Measurements from ENCODE around the gene RELN. TPM values are rescaled to one million over a fixed set of nuclear protein-coding genes. Genes with fewer than 3 reads are reported as not detected.

The RELN gene
- total RNA-seq, 1 experiment from 2014 or later: 0.02 TPM

GRCh38 chr7:103687272-103687671 lies 302.2 kb downstream of the RELN start:
- no peak overlapping the region for H2BK5ac ChIP-seq (ENCODE audit: insufficient read length, low read length)
- H3K23ac ChIP-seq (ENCODE audit: insufficient read length, low read depth, low read length): no peak overlapping the region
- TF ChIP-seq CTCF (conservative IDR thresholded peaks at IDR 0.05): no peak
- WGBS (ENCODE audit: extremely low coverage, insufficient read length, low lambda C conversion rate): no CpG with 5 or more reads among the region's 1 CpG
- no peak overlapping the region for H2AK5ac ChIP-seq (ENCODE audit: insufficient read length, low read length)
- no peaks in the 10 kb centered on the region for H3K36me3 Mint-ChIP-seq (ENCODE audit: insufficient read depth in 1 of 3, low read depth in 3 of 3)
- no peak overlapping the region for H2BK120ac ChIP-seq (ENCODE audit: low read depth, low read length, poor library complexity, severe bottlenecking)
- H3K9me3 Mint-ChIP-seq: no peaks in the 10 kb centered on the region
- H4K5ac ChIP-seq (ENCODE audit: insufficient read length, low read depth, low read length): no peak overlapping the region
- no peak overlapping the region for H3K4me2 ChIP-seq (ENCODE audit: insufficient read depth, insufficient read length, low read length)
- no peak overlapping the region for H3K4me3 Mint-ChIP-seq
- no peak overlapping the region for H3K4ac ChIP-seq (ENCODE audit: low read depth, low read length)
- H3K56ac ChIP-seq (ENCODE audit: insufficient read length, low read depth, low read length): no peak overlapping the region
- H2BK15ac ChIP-seq (ENCODE audit: low read depth, low read length): no peak overlapping the region
- H3K79me1 ChIP-seq (ENCODE audit: insufficient read depth, low read depth, low read length, poor library complexity, severe bottlenecking): no peaks in the 10 kb centered on the region
- no peak overlapping the region for H2BK12ac ChIP-seq (ENCODE audit: insufficient read length, low read depth, low read length)
- H3K18ac ChIP-seq (ENCODE audit: insufficient read length, low read depth, low read length): no peak overlapping the region
- no peak for DNase-seq
- H3K79me2 ChIP-seq (ENCODE audit: insufficient read depth, low read length): no peaks in the 10 kb centered on the region
- no peak overlapping the region for H3T11ph ChIP-seq (ENCODE audit: low read length)
- 0 out of 4 replicates have a peak, but pooled peaks cover 0 to 1% of the 10 kb centered on the region in 2 experiments for H3K4me1 Mint-ChIP-seq
- no peak overlapping the region for H4K91ac ChIP-seq (ENCODE audit: insufficient read length, low read depth, low read length)
- no peaks in the 10 kb centered on the region for H3K23me2 ChIP-seq (ENCODE audit: insufficient read length, low read depth, low read length, poor library complexity, severe bottlenecking)
- H4K20me1 ChIP-seq (ENCODE audit: control insufficient read depth, insufficient read depth, insufficient read length): no peaks in the 10 kb centered on the region
- no peak overlapping the region for H2BK20ac ChIP-seq (ENCODE audit: low read depth, low read length, poor library complexity, severe bottlenecking)
- no peak overlapping the region for H3K14ac ChIP-seq (ENCODE audit: insufficient read depth, low read length)
- H3K9ac ChIP-seq (ENCODE audit: extremely low read depth, insufficient read length, low read length): no peak overlapping the region
- H4K8ac ChIP-seq (replicated peaks; ENCODE audit: insufficient read length, low read depth, low read length): no peak overlapping the region
- no peaks in the 10 kb centered on the region; the same call in 1 of the 2 replicates for H3K4me1 ChIP-seq (ENCODE audit: insufficient read depth, low read length)
- H3K27me3 Mint-ChIP-seq (ENCODE audit: low read depth): peaks cover 2% of the 10 kb centered on the region; the same call in 1 of the 2 replicates
- no peaks in the 10 kb centered on the region for H3K27me3 ChIP-seq (ENCODE audit: insufficient read depth, low read length)
- H3K27ac ChIP-seq (ENCODE audit: insufficient read length, low read depth, low read length): no peak overlapping the region
- H3K9me3 ChIP-seq (ENCODE audit: control insufficient read depth, low read depth, low read length): no peaks in the 10 kb centered on the region
- no peak overlapping the region for H2AFZ ChIP-seq (ENCODE audit: low read length)
- no peak overlapping the region for H3K27ac Mint-ChIP-seq

Measured in H9 (cell line).